ENCODE measurements around the gene PRELID3B.

DNA sequence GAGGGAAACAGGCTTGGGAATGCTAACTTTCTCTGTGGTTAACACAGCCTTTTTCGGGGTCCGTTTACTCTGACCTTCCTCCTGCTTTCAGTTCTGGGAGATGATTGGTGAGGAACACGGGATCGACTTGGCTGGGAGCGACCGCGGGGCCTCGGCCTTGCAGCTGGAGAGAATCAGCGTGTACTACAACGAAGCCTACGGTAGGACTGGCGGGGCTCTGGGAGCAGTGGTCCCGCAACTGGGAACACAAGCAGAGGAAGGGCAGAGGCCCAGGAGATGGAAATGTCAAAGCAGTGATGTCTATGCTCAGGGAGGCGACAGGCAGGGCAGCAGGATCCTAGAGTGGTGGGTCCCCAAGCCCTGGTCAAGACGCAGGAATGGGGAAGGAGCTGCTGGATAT lies 19.8 kb downstream of the PRELID3B start:
- TF ChIP-seq, protein P1, sequence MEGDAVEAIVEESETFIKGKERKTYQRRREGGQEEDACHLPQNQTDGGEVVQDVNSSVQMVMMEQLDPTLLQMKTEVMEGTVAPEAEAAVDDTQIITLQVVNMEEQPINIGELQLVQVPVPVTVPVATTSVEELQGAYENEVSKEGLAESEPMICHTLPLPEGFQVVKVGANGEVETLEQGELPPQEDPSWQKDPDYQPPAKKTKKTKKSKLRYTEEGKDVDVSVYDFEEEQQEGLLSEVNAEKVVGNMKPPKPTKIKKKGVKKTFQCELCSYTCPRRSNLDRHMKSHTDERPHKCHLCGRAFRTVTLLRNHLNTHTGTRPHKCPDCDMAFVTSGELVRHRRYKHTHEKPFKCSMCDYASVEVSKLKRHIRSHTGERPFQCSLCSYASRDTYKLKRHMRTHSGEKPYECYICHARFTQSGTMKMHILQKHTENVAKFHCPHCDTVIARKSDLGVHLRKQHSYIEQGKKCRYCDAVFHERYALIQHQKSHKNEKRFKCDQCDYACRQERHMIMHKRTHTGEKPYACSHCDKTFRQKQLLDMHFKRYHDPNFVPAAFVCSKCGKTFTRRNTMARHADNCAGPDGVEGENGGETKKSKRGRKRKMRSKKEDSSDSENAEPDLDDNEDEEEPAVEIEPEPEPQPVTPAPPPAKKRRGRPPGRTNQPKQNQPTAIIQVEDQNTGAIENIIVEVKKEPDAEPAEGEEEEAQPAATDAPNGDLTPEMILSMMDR (IDR thresholded peaks at IDR 0.05) = no peak
- TF ChIP-seq POLR2AphosphoS5 (IDR thresholded peaks at IDR 0.05) = no peak

Data from upper lobe of left lung (tissue), 4 donors.